ENCODE results near the gene AUTS2.

The AUTS2 gene

GRCh38 chr7:69981646-69982045, 383.4 kb downstream of the AUTS2 start:
- Histone ChIP-seq H3K27me3 (ENCODE audit: insufficient read depth, low read length, poor library complexity, severe bottlenecking) (no peaks in the 10 kb centered on the region), H3K9me2 (replicated peaks; ENCODE audit: low read depth, low read length) (no peaks in the 10 kb centered on the region), H3K4me2 (ENCODE audit: low read depth, low read length, poor library complexity, severe bottlenecking) (no peak overlapping the region), H3F3A (ENCODE audit: low read depth) (no peaks in the 10 kb centered on the region), H3K4me3 (ENCODE audit: low read length, poor library complexity, severe bottlenecking) (no peak overlapping the region), H4K20me1 (ENCODE audit: insufficient read depth, low read length, poor library complexity, severe bottlenecking) (no peaks in the 10 kb centered on the region), H3K79me2 (ENCODE audit: insufficient read depth, low read length) (peaks cover 38% of the 10 kb centered on the region), H2AFZ (ENCODE audit: low read length) (no peak overlapping the region), H3K36me3 (ENCODE audit: insufficient read depth, low read length) (no peaks in the 10 kb centered on the region), H3K4me1 (ENCODE audit: insufficient read depth, low read length, poor library complexity, severe bottlenecking) (peaks cover 3% of the 10 kb centered on the region), H3K9me3 (ENCODE audit: insufficient read depth, low read depth, low read length) (0 out of 2 replicates have a peak, but pooled peaks cover 5% of the 10 kb centered on the region), H3K9ac (ENCODE audit: low read depth, low read length, poor library complexity, severe bottlenecking) (no peak overlapping the region)
- TF ChIP-seq EZH2phosphoT487 (IDR thresholded peaks at IDR 0.05; ENCODE audit: borderline replicate concordance) (no peak), CTCF (conservative IDR thresholded peaks at IDR 0.05; ENCODE audit: low read length) (no peak)

GRCh38 chr7:69982197-69982596, 383.9 kb downstream of the AUTS2 start:
- peaks cover 33% of the 10 kb centered on the region for H3K79me2 ChIP-seq (ENCODE audit: insufficient read depth, low read length)
- H3K9me2 ChIP-seq (replicated peaks; ENCODE audit: low read depth, low read length), result no peaks in the 10 kb centered on the region
- no peak overlapping the region for H3K9ac ChIP-seq (ENCODE audit: low read depth, low read length, poor library complexity, severe bottlenecking)

GRCh38 chr7:69989551-69989950, 391.3 kb downstream of the AUTS2 start:
- Histone ChIP-seq H3K9me3 (ENCODE audit: insufficient read depth, low read depth, low read length) (no peaks in the 10 kb centered on the region), H3K9me2 (replicated peaks; ENCODE audit: low read depth, low read length) (no peaks in the 10 kb centered on the region), H3K79me2 (ENCODE audit: insufficient read depth, low read length) (peaks cover 31% of the 10 kb centered on the region; the same call in 1 of the 2 replicates), H3K4me2 (ENCODE audit: low read depth, low read length, poor library complexity, severe bottlenecking) (no peak overlapping the region), H3K4me1 (ENCODE audit: insufficient read depth, low read length, poor library complexity, severe bottlenecking) (peaks cover 23% of the 10 kb centered on the region), H3K36me3 (ENCODE audit: insufficient read depth, low read length) (no peaks in the 10 kb centered on the region), H3F3A (ENCODE audit: low read depth) (no peaks in the 10 kb centered on the region), H3K4me3 (ENCODE audit: low read length, poor library complexity, severe bottlenecking) (no peak overlapping the region), H2AFZ (ENCODE audit: low read length) (no peak overlapping the region), H4K20me1 (ENCODE audit: insufficient read depth, low read length, poor library complexity, severe bottlenecking) (no peaks in the 10 kb centered on the region), H3K9ac (ENCODE audit: low read depth, low read length, poor library complexity, severe bottlenecking) (no peak overlapping the region), H3K27me3 (ENCODE audit: insufficient read depth, low read length, poor library complexity, severe bottlenecking) (no peaks in the 10 kb centered on the region)
- no peak for TF ChIP-seq CTCF (conservative IDR thresholded peaks at IDR 0.05; ENCODE audit: low read length)
- no peak for TF ChIP-seq EZH2phosphoT487 (IDR thresholded peaks at IDR 0.05; ENCODE audit: borderline replicate concordance)

More at GRCh38 chr7:69982197-69982596, 383.9 kb downstream of the AUTS2 start:
- Histone ChIP-seq H3F3A (ENCODE audit: low read depth) (no peaks in the 10 kb centered on the region), H3K36me3 (ENCODE audit: insufficient read depth, low read length) (no peaks in the 10 kb centered on the region), H3K27me3 (ENCODE audit: insufficient read depth, low read length, poor library complexity, severe bottlenecking) (no peaks in the 10 kb centered on the region), H3K4me3 (ENCODE audit: low read length, poor library complexity, severe bottlenecking) (no peak overlapping the region), H4K20me1 (ENCODE audit: insufficient read depth, low read length, poor library complexity, severe bottlenecking) (no peaks in the 10 kb centered on the region), H3K9me3 (ENCODE audit: insufficient read depth, low read depth, low read length) (no peaks in the 10 kb centered on the region), H2AFZ (ENCODE audit: low read length) (no peak overlapping the region), H3K4me2 (ENCODE audit: low read depth, low read length, poor library complexity, severe bottlenecking) (no peak overlapping the region), H3K4me1 (ENCODE audit: insufficient read depth, low read length, poor library complexity, severe bottlenecking) (peaks cover 3% of the 10 kb centered on the region)
- TF ChIP-seq CTCF (conservative IDR thresholded peaks at IDR 0.05; ENCODE audit: low read length) (no peak), EZH2phosphoT487 (IDR thresholded peaks at IDR 0.05; ENCODE audit: borderline replicate concordance) (no peak)
